Measurements from ENCODE around the gene METTL17.
"Not testable (repeated sequence)": the region's sequence is repeated elsewhere in the genome, so short reads cannot be mapped to it uniquely, and the experiment has no call there.

The METTL17 gene

GRCh38 chr14:20997115-20997514 lies 7.3 kb downstream of the METTL17 start:
- DNase-seq (ENCODE audit: low read depth): no peak

GRCh38 chr14:20997564-20997963 lies 7.8 kb downstream of the METTL17 start:
- DNase-seq (ENCODE audit: low read depth): no peak

DNA sequence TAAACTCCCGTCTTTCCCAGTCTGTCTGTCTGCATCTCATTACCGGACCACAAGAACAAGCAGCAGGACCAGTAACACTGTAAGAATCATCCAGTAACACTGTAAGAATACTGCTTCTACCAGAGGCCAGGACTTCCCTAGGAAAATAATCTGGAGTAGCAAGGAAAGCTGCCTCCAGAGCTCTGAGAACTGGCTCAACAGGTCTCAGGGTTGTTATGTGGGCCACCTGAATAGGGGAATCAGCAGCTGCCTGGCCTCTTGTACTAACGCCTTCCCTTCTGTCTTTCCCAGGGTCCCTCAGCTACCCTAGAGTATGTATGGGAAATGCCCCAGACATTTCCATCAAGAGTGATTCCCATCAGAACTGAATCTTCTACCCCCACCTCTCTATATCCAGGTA lies 8.4 kb downstream of the METTL17 start:
- no peak for DNase-seq (ENCODE audit: low read depth)

DNA sequence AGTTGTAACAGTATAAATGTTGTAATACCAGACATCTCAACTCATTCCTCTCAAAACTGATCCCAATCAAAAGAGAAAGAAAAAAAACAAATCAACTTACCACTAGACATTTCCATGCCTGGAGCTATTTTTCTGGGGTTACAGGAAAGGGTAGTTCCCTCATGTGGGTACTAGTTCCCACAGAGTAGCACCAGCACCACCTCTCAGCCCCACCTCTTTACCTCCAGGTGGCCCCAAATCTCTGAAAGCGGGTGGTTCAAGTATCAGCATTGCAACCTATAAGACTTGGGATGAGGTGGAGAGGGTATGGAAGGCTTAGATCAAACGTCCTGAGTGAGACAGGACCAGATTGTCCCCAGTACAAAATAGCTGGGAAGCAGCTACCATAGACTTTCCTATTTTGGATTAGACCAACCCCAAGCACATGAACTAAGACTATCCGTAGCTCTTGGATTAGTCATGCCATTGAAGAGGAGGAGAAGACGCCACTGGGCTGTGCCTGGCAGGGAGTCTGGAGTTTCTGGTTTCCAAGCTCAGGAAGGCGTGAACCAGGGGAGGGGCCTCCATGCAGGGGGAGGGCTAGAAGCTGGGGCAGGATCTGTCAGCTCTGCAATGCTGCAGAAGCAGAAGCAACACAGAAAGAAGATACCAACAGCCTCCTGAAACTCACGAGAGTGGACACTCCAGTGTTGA lies 9.0 kb downstream of the METTL17 start, which contains the start of gene SLC39A2:
SLC39A2 (plus strand) TSS at position 620 of the 693 bp plus-strand sequence. CDS start 154 bp downstream, outside the sequence.
- DNase-seq (ENCODE audit: low read depth): peak; percentile 62

DNA sequence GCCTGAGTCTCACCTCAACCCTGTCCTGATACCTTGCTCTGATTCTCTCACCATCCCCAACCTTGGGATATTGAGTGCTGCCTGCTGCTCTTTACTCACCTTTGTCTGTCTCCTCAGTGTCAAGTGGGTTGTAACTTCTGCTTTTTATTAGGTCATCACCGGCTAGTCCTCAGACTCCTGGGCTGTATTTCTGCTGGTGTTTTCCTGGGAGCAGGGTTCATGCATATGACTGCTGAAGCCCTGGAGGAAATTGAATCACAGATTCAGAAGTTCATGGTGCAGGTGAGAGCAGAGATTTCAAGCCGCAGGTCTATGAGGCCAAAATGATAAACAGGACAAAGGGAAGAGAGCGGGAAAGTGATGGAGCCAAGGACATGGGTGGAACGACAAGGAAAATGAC lies 9.8 kb downstream of the METTL17 start:
- no peak for DNase-seq (ENCODE audit: low read depth)

- DNase-seq (ENCODE audit: low read depth): no peak
These were observed 11.4 kb downstream of the METTL17 start for GRCh38 chr14:21001218-21001617.

DNA sequence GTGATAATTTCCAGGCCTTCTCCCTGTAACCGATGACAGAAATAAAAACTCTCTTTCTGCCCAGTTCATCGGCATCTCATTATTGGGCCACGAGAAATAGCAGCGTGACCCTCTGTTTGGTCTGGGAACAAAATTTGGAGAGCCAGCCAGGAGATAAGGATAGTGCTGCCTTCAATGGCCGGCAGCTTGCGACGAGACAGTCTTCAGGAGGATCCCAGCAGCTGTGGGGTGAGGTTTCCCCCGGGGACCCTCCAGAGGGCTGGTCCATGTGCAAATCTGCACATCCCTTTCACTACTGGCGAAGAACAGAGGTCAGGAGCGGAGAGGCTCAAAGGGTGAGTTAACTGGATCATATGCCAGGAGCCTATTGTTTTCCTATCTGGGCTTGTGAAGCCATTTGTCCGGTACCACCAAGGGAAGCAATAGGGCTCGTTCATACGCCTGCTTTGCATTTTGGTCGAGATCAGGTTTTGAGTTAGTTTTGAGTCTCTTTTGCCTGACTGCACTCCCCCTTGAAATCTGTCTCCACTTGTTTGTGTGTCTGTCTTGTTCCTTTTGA lies 14.1 kb downstream of the METTL17 start:
- no peak for DNase-seq (ENCODE audit: low read depth)

DNA sequence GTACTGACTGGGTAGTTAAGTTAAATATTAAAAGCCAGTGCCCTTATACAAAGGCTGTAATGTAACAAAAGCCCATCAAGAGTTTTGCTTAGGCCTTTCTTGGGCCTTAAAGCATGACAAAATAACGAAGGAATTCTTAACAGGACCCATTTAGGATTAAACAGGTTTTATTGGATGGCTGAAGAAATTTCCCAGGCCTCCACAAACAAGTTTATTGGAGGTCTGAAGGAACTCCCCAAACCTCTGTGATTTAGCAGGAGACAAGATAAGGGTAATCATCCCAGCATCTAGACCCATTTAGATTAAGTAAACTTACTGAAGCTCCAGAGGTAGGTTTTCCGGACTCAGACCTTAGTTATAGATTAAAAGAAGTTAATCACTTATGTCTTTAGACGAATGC lies 19.9 kb downstream of the METTL17 start:
- not testable (repeated sequence) for DNase-seq (ENCODE audit: low read depth)

- DNase-seq (ENCODE audit: low read depth): no peak
These were observed 21.4 kb downstream of the METTL17 start for GRCh38 chr14:21011136-21011535.

DNA sequence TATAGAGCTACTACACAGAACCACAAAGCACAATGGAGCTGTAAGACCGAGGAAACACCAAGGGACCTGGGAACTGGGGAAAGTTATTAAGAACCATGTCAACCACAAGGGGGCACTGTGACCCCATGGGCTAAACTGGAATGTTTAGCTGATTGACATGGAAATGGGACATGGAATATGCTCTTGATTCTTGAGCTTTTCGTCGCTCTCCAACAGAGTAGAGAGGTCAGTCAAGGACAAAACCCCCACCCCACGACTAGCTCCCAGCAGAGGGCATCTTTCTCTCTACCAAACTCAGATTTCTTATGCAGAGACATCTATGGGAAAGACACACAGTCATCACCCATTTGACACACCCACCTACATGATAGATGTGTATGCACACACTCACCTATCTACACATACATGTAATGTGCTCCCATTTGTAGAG lies 25.0 kb downstream of the METTL17 start:
- DNase-seq (ENCODE audit: low read depth): peak; percentile 57

DNA sequence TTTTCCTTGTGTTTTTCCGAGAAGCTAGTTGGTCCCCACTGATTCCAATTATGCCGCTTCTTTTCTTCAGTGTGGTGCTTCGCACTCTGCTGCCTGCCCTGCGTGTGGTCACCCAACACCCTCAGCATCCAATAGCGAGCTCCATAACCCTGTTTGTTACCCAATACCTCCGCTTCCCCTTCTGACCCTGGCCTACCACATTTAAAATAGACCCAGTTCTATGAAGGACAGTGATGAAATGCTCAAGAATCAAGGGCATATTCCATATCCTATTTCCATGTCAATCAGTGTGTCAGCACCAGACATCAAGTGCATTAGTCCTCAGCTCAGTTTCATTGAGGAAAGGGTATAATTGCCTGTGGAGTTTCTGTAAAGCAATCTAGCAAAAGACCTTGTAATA lies 25.5 kb downstream of the METTL17 start:
- no peak for DNase-seq (ENCODE audit: low read depth)

GRCh38 chr14:21016413-21017190 lies 26.8 kb downstream of the METTL17 start:
- DNase-seq (ENCODE audit: low read depth): no peak

- no peak for DNase-seq (ENCODE audit: low read depth)
These were observed 27.9 kb downstream of the METTL17 start for GRCh38 chr14:21017528-21018245.

DNA sequence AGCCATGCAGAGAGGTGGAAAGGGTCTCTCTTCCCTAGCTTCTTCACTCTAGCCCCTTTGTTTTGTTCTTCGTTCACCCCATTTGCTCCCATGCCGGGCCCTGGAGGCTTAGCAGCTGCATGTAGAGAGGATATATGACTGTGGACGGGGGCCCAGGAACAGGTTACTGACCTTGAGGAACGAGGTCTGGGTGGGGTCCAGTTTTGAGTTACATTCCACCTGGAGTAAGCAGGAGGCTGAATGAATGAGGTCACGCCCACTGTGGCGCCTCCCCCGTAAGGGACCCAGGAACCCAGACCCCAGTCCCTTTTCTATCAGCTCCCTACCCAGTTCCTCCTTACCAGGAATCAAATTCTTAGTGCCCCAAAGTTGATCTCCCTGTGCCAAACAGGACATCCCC lies 28.5 kb downstream of the METTL17 start:
- no peak for DNase-seq (ENCODE audit: low read depth)

GRCh38 chr14:21018781-21019180 lies 29.0 kb downstream of the METTL17 start:
- DNase-seq (ENCODE audit: low read depth): no peak

GRCh38 chr14:21019366-21019765 lies 29.6 kb downstream of the METTL17 start:
- DNase-seq (ENCODE audit: low read depth): no peak

- no peak for DNase-seq (ENCODE audit: low read depth)
These were observed 31.3 kb downstream of the METTL17 start for GRCh38 chr14:21020977-21021545.

GRCh38 chr14:21022686-21023085 lies 32.9 kb downstream of the METTL17 start:
- no peak for DNase-seq (ENCODE audit: low read depth)

- DNase-seq (ENCODE audit: low read depth): no peak
These were observed 33.4 kb downstream of the METTL17 start for GRCh38 chr14:21023174-21023573.

DNA sequence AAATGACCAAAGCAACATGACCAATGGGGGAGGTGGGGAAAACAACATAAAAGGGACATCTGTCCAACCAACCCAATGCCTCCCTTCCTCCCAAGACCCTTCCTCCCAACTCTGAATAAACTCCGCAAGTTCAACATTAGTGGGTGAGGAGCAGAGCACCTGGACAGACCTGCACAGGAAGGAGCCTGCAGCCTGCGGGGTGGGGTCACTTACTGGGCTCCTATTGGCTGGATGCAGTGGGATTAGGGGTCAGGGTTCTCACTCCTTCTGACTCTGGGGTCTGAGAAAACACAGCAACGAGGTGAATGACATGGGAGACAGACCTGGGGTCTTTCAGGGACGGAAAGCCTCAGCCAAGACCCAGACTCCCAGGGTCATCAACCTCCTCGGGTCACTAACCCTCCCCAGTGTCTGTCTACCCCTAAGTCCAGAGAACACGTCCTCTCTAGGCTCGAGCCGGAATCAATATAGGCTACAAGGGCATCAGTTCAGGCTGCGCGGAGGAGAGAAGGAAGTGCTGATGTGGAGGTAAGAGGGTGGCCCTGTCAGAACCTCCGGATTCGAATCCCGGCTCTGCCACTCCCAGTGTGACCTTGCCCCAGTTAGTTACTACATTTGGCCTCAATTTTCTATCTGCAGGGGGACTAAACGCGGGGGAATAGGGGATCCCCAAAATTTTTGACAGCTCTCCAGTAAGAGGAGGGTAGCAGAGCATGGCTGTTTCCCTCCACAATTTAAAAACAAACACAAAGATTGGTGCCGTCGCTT lies 34.2 kb downstream of the METTL17 start:
- DNase-seq (ENCODE audit: low read depth): no peak
